ENCODE data around the gene OARD1. TPM values are rescaled to one million over a fixed set of nuclear protein-coding genes. Genes with fewer than 3 reads are reported as not detected.

The OARD1 gene
- total and polyA plus RNA-seq, 2 experiments from 2014 or later, result 4.5 to 18.6 TPM

GRCh38 chr6:41036186-41036585 lies 36.0 kb downstream of the OARD1 start:
- no peak overlapping the region for H3K4me3 ChIP-seq
- WGBS, 2 experiments (ENCODE audit: low coverage in 1 of 2, low lambda C conversion rate in 2 of 2, missing lambda C conversion rate in 2 of 2), result 52% methylated on average over 3 of the region's 3 CpGs
- H2AFZ ChIP-seq, result no peak overlapping the region
- no peak overlapping the region for H3K4me2 ChIP-seq (ENCODE audit: unreplicated experiment)
- no peak overlapping the region for H3K27ac ChIP-seq
- peaks cover 4% of the 10 kb centered on the region for H3K27me3 ChIP-seq (replicated peaks; ENCODE audit: insufficient read depth)
- no peaks in the 10 kb centered on the region for H3K4me1 ChIP-seq (ENCODE audit: insufficient read depth)
- H3F3A ChIP-seq (ENCODE audit: insufficient read depth), result no peaks in the 10 kb centered on the region
- H3K9ac ChIP-seq, result no peak overlapping the region
- no peak for DNase-seq
- in situ Hi-C loops (cut with MboI), result no loop called here
- H3K9me2 ChIP-seq (ENCODE audit: insufficient read depth), result no peaks in the 10 kb centered on the region
- no peaks in the 10 kb centered on the region for H3K79me2 ChIP-seq (ENCODE audit: insufficient read depth)
- H3K9me3 ChIP-seq (ENCODE audit: low read depth), result no peaks in the 10 kb centered on the region
- H3K36me3 ChIP-seq (ENCODE audit: low read depth), result no peaks in the 10 kb centered on the region
- no peaks in the 10 kb centered on the region for H4K20me1 ChIP-seq (ENCODE audit: insufficient read depth)
- TF ChIP-seq EZH2phosphoT487 (IDR thresholded peaks at IDR 0.05; ENCODE audit: insufficient read depth, low read depth), result no peak
- no peak for TF ChIP-seq EZH2 (IDR thresholded peaks at IDR 0.05; ENCODE audit: insufficient read depth, poor library complexity, severe bottlenecking)

- H3K4me3 ChIP-seq, result no peak overlapping the region
- 76 to 86% methylated on average over 12 to 13 of the region's 13 CpGs for WGBS, 2 experiments (ENCODE audit: low coverage in 1 of 2, low lambda C conversion rate in 2 of 2, missing lambda C conversion rate in 2 of 2)
- no peaks in the 10 kb centered on the region for H3K36me3 ChIP-seq (ENCODE audit: low read depth)
- no peak overlapping the region for H2AFZ ChIP-seq
- no peaks in the 10 kb centered on the region for H3K9me3 ChIP-seq (ENCODE audit: low read depth)
- no peaks in the 10 kb centered on the region for H4K20me1 ChIP-seq (ENCODE audit: insufficient read depth)
- H3K9me2 ChIP-seq (ENCODE audit: insufficient read depth), result no peaks in the 10 kb centered on the region
- no peaks in the 10 kb centered on the region for H3K4me1 ChIP-seq (ENCODE audit: insufficient read depth)
- TF ChIP-seq EZH2phosphoT487 (IDR thresholded peaks at IDR 0.05; ENCODE audit: insufficient read depth, low read depth), result no peak
- TF ChIP-seq EZH2 (IDR thresholded peaks at IDR 0.05; ENCODE audit: insufficient read depth, poor library complexity, severe bottlenecking), result no peak
- H3K79me2 ChIP-seq (ENCODE audit: insufficient read depth), result no peaks in the 10 kb centered on the region
- no peaks in the 10 kb centered on the region for H3F3A ChIP-seq (ENCODE audit: insufficient read depth)
- no peak overlapping the region for H3K27ac ChIP-seq
- DNase-seq, result no peak
- peaks cover 4% of the 10 kb centered on the region for H3K27me3 ChIP-seq (replicated peaks; ENCODE audit: insufficient read depth)
- H3K4me2 ChIP-seq (ENCODE audit: unreplicated experiment), result no peak overlapping the region
- in situ Hi-C loops (cut with MboI), result no loop called here
- H3K9ac ChIP-seq, result no peak overlapping the region
These were observed 38.4 kb downstream of the OARD1 start for GRCh38 chr6:41033776-41034175.

- no peak for DNase-seq
- no peak overlapping the region for H3K27ac ChIP-seq
- no peak overlapping the region for H3K4me3 ChIP-seq
- no peaks in the 10 kb centered on the region for H3K36me3 ChIP-seq (ENCODE audit: low read depth)
- in situ Hi-C loops (cut with MboI), result no loop called here
- H2AFZ ChIP-seq, result no peak overlapping the region
- H3K4me2 ChIP-seq (ENCODE audit: unreplicated experiment), result no peak overlapping the region
- H3K4me1 ChIP-seq (ENCODE audit: insufficient read depth), result no peaks in the 10 kb centered on the region
- 89 to 90% methylated on average over 15 of the region's 15 CpGs for WGBS, 2 experiments (ENCODE audit: low coverage in 1 of 2, low lambda C conversion rate in 2 of 2, missing lambda C conversion rate in 2 of 2)
- H3K79me2 ChIP-seq (ENCODE audit: insufficient read depth), result no peaks in the 10 kb centered on the region
- no peaks in the 10 kb centered on the region for H3K9me2 ChIP-seq (ENCODE audit: insufficient read depth)
- no peaks in the 10 kb centered on the region for H4K20me1 ChIP-seq (ENCODE audit: insufficient read depth)
- H3K9me3 ChIP-seq (ENCODE audit: low read depth), result no peaks in the 10 kb centered on the region
- TF ChIP-seq EZH2 (IDR thresholded peaks at IDR 0.05; ENCODE audit: insufficient read depth, poor library complexity, severe bottlenecking) (no peak), EZH2phosphoT487 (IDR thresholded peaks at IDR 0.05; ENCODE audit: insufficient read depth, low read depth) (no peak)
- no peaks in the 10 kb centered on the region for H3F3A ChIP-seq (ENCODE audit: insufficient read depth)
- no peak overlapping the region for H3K9ac ChIP-seq
- H3K27me3 ChIP-seq (replicated peaks; ENCODE audit: insufficient read depth), result peaks cover 4% of the 10 kb centered on the region; the same call in 1 of the 2 replicates
These were observed 39.3 kb downstream of the OARD1 start for GRCh38 chr6:41032830-41033229.

GRCh38 chr6:41028561-41029412 lies 43.4 kb downstream of the OARD1 start:
- H3K4me1 ChIP-seq (ENCODE audit: insufficient read depth), result no peaks in the 10 kb centered on the region
- no peaks in the 10 kb centered on the region for H3K79me2 ChIP-seq (ENCODE audit: insufficient read depth)
- no peaks in the 10 kb centered on the region for H4K20me1 ChIP-seq (ENCODE audit: insufficient read depth)
- in situ Hi-C loops (cut with MboI), result no loop called here
- peak overlapping the region; percentile 70 for H3K9ac ChIP-seq
- H3K9me3 ChIP-seq (ENCODE audit: low read depth), result no peaks in the 10 kb centered on the region
- H3K9me2 ChIP-seq (ENCODE audit: insufficient read depth), result no peaks in the 10 kb centered on the region
- H3K27me3 ChIP-seq (replicated peaks; ENCODE audit: insufficient read depth), result no peaks in the 10 kb centered on the region
- H3K4me2 ChIP-seq (ENCODE audit: unreplicated experiment), result peak overlapping the region; percentile 82
- WGBS, 2 experiments (ENCODE audit: low coverage in 1 of 2, low lambda C conversion rate in 2 of 2, missing lambda C conversion rate in 2 of 2), result 73 to 77% methylated on average over 13 of the region's 13 CpGs
- TF ChIP-seq EZH2 (IDR thresholded peaks at IDR 0.05; ENCODE audit: insufficient read depth, poor library complexity, severe bottlenecking) (no peak), EZH2phosphoT487 (IDR thresholded peaks at IDR 0.05; ENCODE audit: insufficient read depth, low read depth) (no peak)
- no peak overlapping the region for H3K27ac ChIP-seq
- peak overlapping the region; percentile 70 for H3K4me3 ChIP-seq
- H3F3A ChIP-seq (ENCODE audit: insufficient read depth), result no peaks in the 10 kb centered on the region
- DNase-seq, result no peak
- H2AFZ ChIP-seq, result peak overlapping the region; percentile 97
- H3K36me3 ChIP-seq (ENCODE audit: low read depth), result no peaks in the 10 kb centered on the region

Data from GM23248 (cell line).